K562 (cell line): ENCODE results near the gene LCA5L. TPM values are rescaled to one million over a fixed set of nuclear protein-coding genes. Genes with fewer than 3 reads are reported as not detected.

Experiments
- C11orf30 ChIP-seq: fragments of 450-650 bp; IDR thresholded peaks from 2 replicates; pipeline ENCODE4 v1.6.1; 2016; ENCODE audit warnings: low read depth, mild to moderate bottlenecking
- CBX3 ChIP-seq, 2 experiments: IDR thresholded peaks; 1 replicate in 1 of 2; 2 replicates in 1 of 2; pipeline ENCODE4 v1.6.1; 2012; ENCODE audit warnings: inconsistent platforms in 2 of 2, low read length in 2 of 2, borderline replicate concordance in 1 of 2, control low read depth in 1 of 2
- EP400 ChIP-seq: fragments of 450-650 bp; IDR thresholded peaks from 2 replicates; pipeline ENCODE4 v1.6.1; 2017; ENCODE audit warnings: antibody characterized with exemption, mild to moderate bottlenecking, moderate library complexity
- KLF16 ChIP-seq: IDR thresholded peaks from 2 replicates; pipeline ENCODE4 v1.6.1; 2016; ENCODE audit warnings: antibody characterized with exemption
- PHF21A ChIP-seq: fragments of 450-650 bp; IDR thresholded peaks from 2 replicates; pipeline ENCODE4 v1.6.1; 2017; ENCODE audit warnings: low read depth, borderline replicate concordance
- POLR3A ChIP-seq: IDR thresholded peaks from 2 replicates; pipeline ENCODE4 v1.6.1; 2011; ENCODE audit warnings: borderline replicate concordance, mild to moderate bottlenecking, moderate library complexity; ENCODE audit not compliant: insufficient read length, insufficient read depth; ENCODE audit errors: extremely low read depth
- SMC3 ChIP-seq: conservative IDR thresholded peaks from 2 replicates; pipeline ENCODE4 v1.6.1; 2011; ENCODE audit warnings: low read depth, low read length, improper control_type of control experiment; ENCODE audit not compliant: insufficient read depth
- TGIF2 ChIP-seq: sonication (generic); formaldehyde crosslinking; IDR thresholded peaks from 2 replicates; pipeline ENCODE4 v1.8.1; 2022; ENCODE audit warnings: mild to moderate bottlenecking, missing genetic modification reagents, moderate library complexity
- ZC3H8 ChIP-seq: fragments of 450-650 bp; IDR thresholded peaks from 2 replicates; pipeline ENCODE4 v1.6.1; 2017
- ZNF175 ChIP-seq: fragments of 200-800 bp; sonication (Bioruptor generic); IDR thresholded peaks from 2 replicates; pipeline ENCODE4 v1.6.1; 2016; ENCODE audit warnings: low read depth, mild to moderate bottlenecking, missing genetic modification characterization, missing compliant biosample characterization
- ZNF347 ChIP-seq: fragments of 450-650 bp; formaldehyde crosslinking; IDR thresholded peaks from 2 replicates; pipeline ENCODE4 v1.4.0; 2020; ENCODE audit warnings: low read depth, mild to moderate bottlenecking, moderate library complexity
- ZNF41 ChIP-seq: fragments of 250-450 bp; sonication (Bioruptor Pico); conservative IDR thresholded peaks from 2 replicates; pipeline ENCODE4 v1.4.0; 2020; ENCODE audit warnings: mild to moderate bottlenecking
- polyA plus RNA-seq, 8 experiments: library from polyadenylated mRNA; depleted of rRNA in 4 of 8; stranded (reverse) in 5 of 8; unstranded in 3 of 8; fragments of >200 nt; fragmentation: Nextera tagmentation in 2 of 8; fragmentation: Illumina TruSeq in 1 of 8; extraction: Ambion mirVana in 2 of 8; extraction: Trizol in 1 of 8; gene quantifications; 2 replicates each; pipeline versions ENCODE4 v1.2.1 to v1.2.3, GENCODE V29; 2011 to 2014; ENCODE audit warnings: inconsistent platforms in 1 of 8, missing spikeins in 1 of 8
- total RNA-seq, 7 experiments: library from RNA; depleted of rRNA in 6 of 7; stranded (reverse); fragments of >200 nt in 6 of 7; fragmentation: Illumina TruSeq in 2 of 7; extraction: Trizol in 2 of 7; gene quantifications; 2 replicates each; pipeline versions ENCODE4 v1.2.1 to v1.2.3, GENCODE V29; 2011 to 2021; ENCODE audit warnings: low replicate concordance in 1 of 7
- TF ChIP-seq, protein P1 (sequence below): fragments of 250-450 bp; sonication (Bioruptor Pico); IDR thresholded peaks from 2 replicates; pipeline ENCODE4 v1.9.0; 2021; ENCODE audit warnings: mild to moderate bottlenecking
- TF ChIP-seq, protein P2 (sequence below): IDR thresholded peaks from 3 replicates; pipeline ENCODE4 v1.6.1; 2011; ENCODE audit warnings: borderline replicate concordance, mild to moderate bottlenecking; ENCODE audit not compliant: insufficient read length, insufficient read depth
- TF ChIP-seq, protein P3 (sequence below): fragments of 250-450 bp; sonication (Bioruptor Pico); IDR thresholded peaks from 2 replicates; pipeline ENCODE4 v1.5.0; 2021
- TF ChIP-seq, protein P4 (sequence below): fragments of 250-450 bp; sonication (Bioruptor Pico); IDR thresholded peaks from 2 replicates; pipeline ENCODE4 v1.6.1; 2021; ENCODE audit warnings: mild to moderate bottlenecking
- TF ChIP-seq, protein P5 (sequence below): fragments of 450-650 bp; IDR thresholded peaks from 2 replicates; pipeline ENCODE4 v1.6.1; 2018; ENCODE audit not compliant: partially characterized antibody

The LCA5L gene
- total and polyA plus RNA-seq, 9 of the 15 experiments (the other 6 are each of a cell fraction or from before 2014, with no cell fraction given), result 1.8 to 4.9 (median 3.8) TPM

DNA sequence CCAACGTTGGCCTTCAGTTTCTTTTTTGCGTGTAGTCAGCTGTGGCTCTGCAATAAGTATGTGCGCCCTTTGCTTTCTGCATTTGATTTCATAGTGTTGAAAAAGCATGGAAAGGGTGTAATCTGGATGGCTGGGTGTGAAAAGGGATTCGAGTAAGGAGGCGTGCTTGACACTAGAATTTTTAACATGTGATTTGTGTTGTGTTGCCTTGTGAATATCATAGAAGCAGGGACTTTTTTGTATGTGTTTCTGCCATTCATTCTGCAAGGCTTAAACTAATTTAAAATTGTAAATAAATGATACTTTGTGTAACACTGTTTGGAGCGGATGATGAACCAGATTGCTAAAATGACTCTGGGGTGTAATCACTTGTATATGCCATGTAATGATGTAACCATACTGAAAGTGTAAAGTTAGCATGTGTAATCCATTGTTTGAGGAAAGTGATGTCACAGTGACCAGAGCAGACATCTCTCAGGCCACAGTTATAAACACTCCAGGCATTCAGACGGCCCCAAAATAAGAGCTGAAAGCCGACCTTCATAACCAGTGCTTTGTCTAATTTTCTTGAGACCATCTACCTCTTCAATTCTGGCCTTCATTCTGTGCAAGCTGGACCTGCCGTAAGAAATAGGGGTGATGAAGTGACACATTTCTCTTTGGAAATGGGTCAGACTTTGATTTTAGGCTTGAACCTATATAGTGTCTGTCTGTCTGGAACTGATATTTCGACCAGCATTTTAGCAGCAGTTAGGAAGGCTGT, 6.8 kb upstream of the LCA5L start (continued):
- TF ChIP-seq EP400 (peak; percentile 75), C11orf30 (peak; percentile 9; the same call in 1 of the 2 replicates), ZNF41 (CRISPR knock-in tag) (no peak), PHF21A (no peak), ZC3H8 (no peak), ZNF347 (CRISPR knock-in tag) (no peak), ZNF175 (CRISPR knock-in tag) (peak; percentile 70), SMC3 (no peak), TGIF2 (no peak), CBX3 (IDR thresholded peaks at IDR 0.05; ENCODE audit: borderline replicate concordance in 1 of 2, low read length in 2 of 2) (no peak), POLR3A (no peak), KLF16 (no peak)
- TF ChIP-seq, protein P1, sequence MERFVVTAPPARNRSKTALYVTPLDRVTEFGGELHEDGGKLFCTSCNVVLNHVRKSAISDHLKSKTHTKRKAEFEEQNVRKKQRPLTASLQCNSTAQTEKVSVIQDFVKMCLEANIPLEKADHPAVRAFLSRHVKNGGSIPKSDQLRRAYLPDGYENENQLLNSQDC (CRISPR knock-in tag), result no peak
- TF ChIP-seq, protein P2, sequence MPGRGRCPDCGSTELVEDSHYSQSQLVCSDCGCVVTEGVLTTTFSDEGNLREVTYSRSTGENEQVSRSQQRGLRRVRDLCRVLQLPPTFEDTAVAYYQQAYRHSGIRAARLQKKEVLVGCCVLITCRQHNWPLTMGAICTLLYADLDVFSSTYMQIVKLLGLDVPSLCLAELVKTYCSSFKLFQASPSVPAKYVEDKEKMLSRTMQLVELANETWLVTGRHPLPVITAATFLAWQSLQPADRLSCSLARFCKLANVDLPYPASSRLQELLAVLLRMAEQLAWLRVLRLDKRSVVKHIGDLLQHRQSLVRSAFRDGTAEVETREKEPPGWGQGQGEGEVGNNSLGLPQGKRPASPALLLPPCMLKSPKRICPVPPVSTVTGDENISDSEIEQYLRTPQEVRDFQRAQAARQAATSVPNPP, result no peak
- TF ChIP-seq, protein P3, sequence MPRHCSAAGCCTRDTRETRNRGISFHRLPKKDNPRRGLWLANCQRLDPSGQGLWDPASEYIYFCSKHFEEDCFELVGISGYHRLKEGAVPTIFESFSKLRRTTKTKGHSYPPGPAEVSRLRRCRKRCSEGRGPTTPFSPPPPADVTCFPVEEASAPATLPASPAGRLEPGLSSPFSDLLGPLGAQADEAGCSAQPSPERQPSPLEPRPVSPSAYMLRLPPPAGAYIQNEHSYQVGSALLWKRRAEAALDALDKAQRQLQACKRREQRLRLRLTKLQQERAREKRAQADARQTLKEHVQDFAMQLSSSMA (CRISPR knock-in tag), result no peak
- TF ChIP-seq, protein P4, sequence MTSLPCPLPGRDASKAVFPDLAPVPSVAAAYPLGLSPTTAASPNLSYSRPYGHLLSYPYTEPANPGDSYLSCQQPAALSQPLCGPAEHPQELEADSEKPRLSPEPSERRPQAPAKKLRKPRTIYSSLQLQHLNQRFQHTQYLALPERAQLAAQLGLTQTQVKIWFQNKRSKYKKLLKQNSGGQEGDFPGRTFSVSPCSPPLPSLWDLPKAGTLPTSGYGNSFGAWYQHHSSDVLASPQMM (CRISPR knock-in tag), result no peak
- TF ChIP-seq, protein P5, sequence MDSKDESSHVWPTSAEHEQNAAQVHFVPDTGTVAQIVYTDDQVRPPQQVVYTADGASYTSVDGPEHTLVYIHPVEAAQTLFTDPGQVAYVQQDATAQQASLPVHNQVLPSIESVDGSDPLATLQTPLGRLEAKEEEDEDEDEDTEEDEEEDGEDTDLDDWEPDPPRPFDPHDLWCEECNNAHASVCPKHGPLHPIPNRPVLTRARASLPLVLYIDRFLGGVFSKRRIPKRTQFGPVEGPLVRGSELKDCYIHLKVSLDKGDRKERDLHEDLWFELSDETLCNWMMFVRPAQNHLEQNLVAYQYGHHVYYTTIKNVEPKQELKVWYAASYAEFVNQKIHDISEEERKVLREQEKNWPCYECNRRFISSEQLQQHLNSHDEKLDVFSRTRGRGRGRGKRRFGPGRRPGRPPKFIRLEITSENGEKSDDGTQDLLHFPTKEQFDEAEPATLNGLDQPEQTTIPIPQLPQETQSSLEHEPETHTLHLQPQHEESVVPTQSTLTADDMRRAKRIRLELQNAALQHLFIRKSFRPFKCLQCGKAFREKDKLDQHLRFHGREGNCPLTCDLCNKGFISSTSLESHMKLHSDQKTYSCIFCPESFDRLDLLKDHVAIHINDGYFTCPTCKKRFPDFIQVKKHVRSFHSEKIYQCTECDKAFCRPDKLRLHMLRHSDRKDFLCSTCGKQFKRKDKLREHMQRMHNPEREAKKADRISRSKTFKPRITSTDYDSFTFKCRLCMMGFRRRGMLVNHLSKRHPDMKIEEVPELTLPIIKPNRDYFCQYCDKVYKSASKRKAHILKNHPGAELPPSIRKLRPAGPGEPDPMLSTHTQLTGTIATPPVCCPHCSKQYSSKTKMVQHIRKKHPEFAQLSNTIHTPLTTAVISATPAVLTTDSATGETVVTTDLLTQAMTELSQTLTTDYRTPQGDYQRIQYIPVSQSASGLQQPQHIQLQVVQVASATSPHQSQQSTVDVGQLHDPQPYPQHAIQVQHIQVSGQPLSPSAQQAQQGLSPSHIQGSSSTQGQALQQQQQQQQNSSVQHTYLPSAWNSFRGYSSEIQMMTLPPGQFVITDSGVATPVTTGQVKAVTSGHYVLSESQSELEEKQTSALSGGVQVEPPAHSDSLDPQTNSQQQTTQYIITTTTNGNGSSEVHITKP, result no peak
